Measurements from ENCODE around the gene CREBL2. TPM values are rescaled to one million over a fixed set of nuclear protein-coding genes. Genes with fewer than 3 reads are reported as not detected.

Gene CREBL2
- total RNA-seq, 1 experiment from 2014 or later = 18.3 TPM

DNA sequence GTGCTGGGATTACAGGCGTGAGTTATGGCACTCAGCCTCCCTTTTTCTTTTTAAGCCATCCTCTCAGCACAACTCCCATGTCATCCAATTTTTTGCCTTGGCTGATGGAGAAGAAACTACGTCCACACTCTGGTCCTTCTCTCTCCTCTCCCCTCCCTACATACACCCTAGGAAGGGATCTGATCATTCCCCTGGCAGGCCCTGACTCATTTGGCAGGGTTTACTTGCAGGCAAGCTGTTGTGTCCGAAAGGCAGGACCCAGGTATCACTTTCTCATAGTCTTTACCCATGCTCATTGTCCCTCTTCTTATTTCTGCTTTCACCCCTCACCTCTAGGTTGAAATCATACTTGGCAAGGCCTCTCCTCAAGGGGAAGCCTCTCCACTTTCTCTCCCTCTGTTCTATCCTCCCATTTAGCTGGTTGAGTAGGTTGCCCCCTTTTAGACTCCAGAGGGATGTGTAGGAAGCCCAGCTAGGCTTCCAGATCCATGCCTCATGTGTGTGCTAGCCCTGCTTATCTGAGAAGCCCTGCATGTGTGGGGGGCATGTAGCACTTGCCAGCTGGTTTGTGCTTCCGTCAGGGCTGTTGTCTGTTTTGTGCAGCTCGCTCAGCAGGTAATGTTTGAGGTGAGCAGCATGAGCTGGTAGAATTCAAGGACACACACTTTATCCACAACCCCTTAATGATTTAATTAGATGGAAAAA lies 69.5 kb downstream of the CREBL2 start:
- H3K27ac ChIP-seq (ENCODE audit: insufficient read length, low read depth, low read length) = no peak overlapping the region

More for the DNA sequence above, 69.5 kb downstream of the CREBL2 start:
- Histone ChIP-seq H3K4me1 (ENCODE audit: insufficient read depth, low read length) (no peaks in the 10 kb centered on the region), H3K18ac (ENCODE audit: insufficient read length, low read depth, low read length) (no peak overlapping the region), H4K8ac (replicated peaks; ENCODE audit: insufficient read length, low read depth, low read length) (no peak overlapping the region), H3K23ac (ENCODE audit: insufficient read length, low read depth, low read length) (no peak overlapping the region), H2BK12ac (ENCODE audit: insufficient read length, low read depth, low read length) (no peak overlapping the region), H3K9me3 (ENCODE audit: control insufficient read depth, low read depth, low read length) (no peaks in the 10 kb centered on the region), H2BK5ac (ENCODE audit: insufficient read length, low read length) (no peak overlapping the region), H4K5ac (ENCODE audit: insufficient read length, low read depth, low read length) (no peak overlapping the region), H2AFZ (ENCODE audit: low read length) (no peak overlapping the region), H3K4ac (ENCODE audit: low read depth, low read length) (no peak overlapping the region), H4K20me1 (ENCODE audit: control insufficient read depth, insufficient read depth, insufficient read length) (no peaks in the 10 kb centered on the region), H3K4me2 (ENCODE audit: insufficient read depth, insufficient read length, low read length) (no peak overlapping the region), H3K9ac (ENCODE audit: extremely low read depth, insufficient read length, low read length) (no peak overlapping the region), H2BK120ac (ENCODE audit: low read depth, low read length, poor library complexity, severe bottlenecking) (no peak overlapping the region), H3K14ac (ENCODE audit: insufficient read depth, low read length) (no peak overlapping the region; the same call in 1 of the 2 replicates), H2AK5ac (ENCODE audit: insufficient read length, low read length) (no peak overlapping the region), H2BK15ac (ENCODE audit: low read depth, low read length) (no peak overlapping the region), H4K91ac (ENCODE audit: insufficient read length, low read depth, low read length) (no peak overlapping the region), H3K23me2 (ENCODE audit: insufficient read length, low read depth, low read length, poor library complexity, severe bottlenecking) (peaks cover 3% of the 10 kb centered on the region), H3T11ph (ENCODE audit: low read length) (no peak overlapping the region), H3K79me1 (ENCODE audit: insufficient read depth, low read depth, low read length, poor library complexity, severe bottlenecking) (no peaks in the 10 kb centered on the region), H3K79me2 (ENCODE audit: insufficient read depth, low read length) (no peaks in the 10 kb centered on the region; the same call in 1 of the 2 replicates), H3K56ac (ENCODE audit: insufficient read length, low read depth, low read length) (no peak overlapping the region), H2BK20ac (ENCODE audit: low read depth, low read length, poor library complexity, severe bottlenecking) (no peak overlapping the region), H3K27me3 (ENCODE audit: insufficient read depth, low read length) (peaks cover 5% of the 10 kb centered on the region; the same call in 1 of the 2 replicates)
- WGBS (ENCODE audit: extremely low coverage, insufficient read length, low lambda C conversion rate) = no CpG with 5 or more reads among the region's 5 CpGs
- no peak for DNase-seq
- Mint-ChIP-seq H3K4me1 (peaks cover 50 to 62% of the 10 kb centered on the region in 2 experiments), H3K4me3 (no peak overlapping the region), H3K27ac (peak overlapping the region in 2 of 3 experiments; percentile 56 to 63; a peak in 5 of 7 replicates), H3K9me3 (no peaks in the 10 kb centered on the region), H3K36me3 (ENCODE audit: insufficient read depth in 1 of 3, low read depth in 3 of 3) (peaks cover 0 to 11% (median 10%) of the 10 kb centered on the region in 3 experiments; a peak in 3 of 7 replicates), H3K27me3 (ENCODE audit: low read depth) (no peaks in the 10 kb centered on the region)
- TF ChIP-seq, protein P1, sequence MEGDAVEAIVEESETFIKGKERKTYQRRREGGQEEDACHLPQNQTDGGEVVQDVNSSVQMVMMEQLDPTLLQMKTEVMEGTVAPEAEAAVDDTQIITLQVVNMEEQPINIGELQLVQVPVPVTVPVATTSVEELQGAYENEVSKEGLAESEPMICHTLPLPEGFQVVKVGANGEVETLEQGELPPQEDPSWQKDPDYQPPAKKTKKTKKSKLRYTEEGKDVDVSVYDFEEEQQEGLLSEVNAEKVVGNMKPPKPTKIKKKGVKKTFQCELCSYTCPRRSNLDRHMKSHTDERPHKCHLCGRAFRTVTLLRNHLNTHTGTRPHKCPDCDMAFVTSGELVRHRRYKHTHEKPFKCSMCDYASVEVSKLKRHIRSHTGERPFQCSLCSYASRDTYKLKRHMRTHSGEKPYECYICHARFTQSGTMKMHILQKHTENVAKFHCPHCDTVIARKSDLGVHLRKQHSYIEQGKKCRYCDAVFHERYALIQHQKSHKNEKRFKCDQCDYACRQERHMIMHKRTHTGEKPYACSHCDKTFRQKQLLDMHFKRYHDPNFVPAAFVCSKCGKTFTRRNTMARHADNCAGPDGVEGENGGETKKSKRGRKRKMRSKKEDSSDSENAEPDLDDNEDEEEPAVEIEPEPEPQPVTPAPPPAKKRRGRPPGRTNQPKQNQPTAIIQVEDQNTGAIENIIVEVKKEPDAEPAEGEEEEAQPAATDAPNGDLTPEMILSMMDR (conservative IDR thresholded peaks at IDR 0.05) = no peak
